UCSD-AML1 (cell line): ENCODE data around the gene TUBB3.
"Not testable (repeated sequence)": the region's sequence is repeated elsewhere in the genome, so short reads cannot be mapped to it uniquely, and the experiment has no call there.

ENCODE experiments used
- DNase-seq: peaks from one replicate; lab custom pipeline; 2025; ENCODE audit not compliant: unreplicated experiment; lab: John Stamatoyannopoulos, UW

TUBB3 gene

GRCh38 chr16:89917773-89918452 is 5.2 kb upstream of the TUBB3 start:
- peak; percentile 89 for DNase-seq

GRCh38 chr16:89918453-89919347 is 4.4 kb upstream of the TUBB3 start, which contains the start of gene MC1R:
Gene MC1R, plus strand, starts transcription at chr16:89918862. Its CDS starts 397 bp downstream, at chr16:89919259.
- peak; percentile 54 for DNase-seq

- no peak for DNase-seq
These were observed 3.4 kb upstream of the TUBB3 start for GRCh38 chr16:89919535-89920406.

- no peak for DNase-seq
These were observed 2.4 kb upstream of the TUBB3 start for GRCh38 chr16:89920723-89921122.

- no peak for DNase-seq
These were observed 1.9 kb upstream of the TUBB3 start for GRCh38 chr16:89921131-89921701.

- peak; percentile 84 for DNase-seq
These were observed 1.3 kb upstream of the TUBB3 start for GRCh38 chr16:89921702-89922476.

GRCh38 chr16:89922477-89922883 is 662 bp upstream of the TUBB3 start:
- no peak for DNase-seq

- DNase-seq = no peak
These were observed 626 bp downstream of the TUBB3 start for GRCh38 chr16:89923640-89924296.

- DNase-seq = peak; percentile 25
These were observed 1.3 kb downstream of the TUBB3 start for GRCh38 chr16:89924297-89924924.

- DNase-seq = no peak
These were observed 1.8 kb downstream of the TUBB3 start for GRCh38 chr16:89924925-89925307.

- DNase-seq = no peak
These were observed 2.5 kb downstream of the TUBB3 start for GRCh38 chr16:89925596-89926079.

GRCh38 chr16:89931305-89931896 is 8.3 kb downstream of the TUBB3 start:
- DNase-seq = no peak

- no peak for DNase-seq
These were observed 8.8 kb downstream of the TUBB3 start for GRCh38 chr16:89931964-89932363.

GRCh38 chr16:89934019-89934418 is 10.9 kb downstream of the TUBB3 start:
- not testable (repeated sequence) for DNase-seq

GRCh38 chr16:89934611-89935553 is 11.7 kb downstream of the TUBB3 start:
- no peak for DNase-seq

GRCh38 chr16:89935620-89936019 is 12.5 kb downstream of the TUBB3 start:
- DNase-seq = not testable (repeated sequence)

- DNase-seq = no peak
These were observed 12.9 kb downstream of the TUBB3 start for GRCh38 chr16:89936034-89936433.
